ENCODE data around the gene LBX1. TPM values are rescaled to one million over a fixed set of nuclear protein-coding genes. Genes with fewer than 3 reads are reported as not detected.

The LBX1 gene
- total and polyA plus RNA-seq, 2 of the 4 experiments (the other 2 are of a cell fraction) = not detected

- Histone ChIP-seq H2BK15ac (ENCODE audit: low read depth, low read length) (no peak overlapping the region), H2AFZ (replicated peaks; ENCODE audit: low read length, poor library complexity) (no peak overlapping the region), H3K4me3 (ENCODE audit: insufficient read depth, low read depth, low read length) (no peak overlapping the region), H3K18ac (ENCODE audit: low read depth, low read length) (no peak overlapping the region), H3K9me1 (ENCODE audit: insufficient read depth, low read length) (peaks cover 15% of the 10 kb centered on the region), H3K79me1 (ENCODE audit: low read depth in 1 of 2, low read length in 2 of 2) (no peaks in the 10 kb centered on the region), H3K36me3 (ENCODE audit: control insufficient read depth, insufficient read depth, low read length) (no peaks in the 10 kb centered on the region), H3K27me3 (ENCODE audit: control insufficient read depth, insufficient read depth, low read length) (peaks cover 34% of the 10 kb centered on the region), H3K9me3 (ENCODE audit: control insufficient read depth, insufficient read depth, low read length) (no peaks in the 10 kb centered on the region), H2AK9ac (replicated peaks; ENCODE audit: low read depth, low read length, poor library complexity) (no peak overlapping the region), H4K8ac (ENCODE audit: low read depth in 2 of 2, low read length in 2 of 2) (no peak overlapping the region), H2AK5ac (ENCODE audit: low read depth, low read length) (no peak overlapping the region), H3K4me2 (ENCODE audit: low read depth, low read length) (no peak overlapping the region), H2BK5ac (ENCODE audit: low read depth, low read length, poor library complexity, severe bottlenecking) (no peak overlapping the region), H2BK120ac (ENCODE audit: low read depth, low read length) (no peak overlapping the region), H3K9ac (ENCODE audit: low read depth, low read length) (no peak overlapping the region), H4K5ac (ENCODE audit: low read depth, low read length) (no peak overlapping the region), H2BK20ac (ENCODE audit: low read depth, low read length) (no peak overlapping the region), H3K27ac (ENCODE audit: insufficient read depth, low read length) (no peak overlapping the region), H3K56ac (ENCODE audit: extremely low read depth, insufficient read depth, low read length) (no peak overlapping the region), H3K4ac (ENCODE audit: low read depth, low read length) (no peak overlapping the region), H3K14ac (replicated peaks; ENCODE audit: low read depth, low read length) (no peak overlapping the region), H4K20me1 (ENCODE audit: insufficient read depth, low read length) (no peaks in the 10 kb centered on the region), H4K91ac (ENCODE audit: insufficient read depth, low read depth, low read length) (no peak overlapping the region), H3K4me1 (ENCODE audit: control insufficient read depth, insufficient read depth, low read length) (peaks cover 2% of the 10 kb centered on the region; the same call in 1 of the 2 replicates), H3K23ac (ENCODE audit: low read depth, low read length) (no peak overlapping the region)
- POLR2A ChIA-PET (ENCODE audit: unreplicated experiment) = no interaction called here
- WGBS, 2 experiments (ENCODE audit: extremely low coverage in 2 of 2, insufficient read length in 1 of 2) = 60% methylated on average over 1 of the region's 2 CpGs; no CpG with 5 or more reads in 1 of the 2 experiments
- no TSS peak for BruUV-seq (replicated peaks)
- ATAC-seq (ENCODE audit: low read depth) (no peak), DNase-seq (no peak)
- intact Hi-C loops (cut with micrococcal nuclease) = no loop called here
- in situ Hi-C loops (cut with MboI; ENCODE audit: low sequenced_read_pairs) = no loop called here
- dilution Hi-C loops (cut with HindIII; ENCODE audit: low sequenced_read_pairs, unreplicated experiment) = no loop called here
- CTCF ChIA-PET = no interaction called here
- TF ChIP-seq RFX5 (IDR thresholded peaks at IDR 0.05; ENCODE audit: low read depth, low read length) (no peak), CEBPB (IDR thresholded peaks at IDR 0.05; ENCODE audit: low read depth, low read length) (no peak), ELK1 (IDR thresholded peaks at IDR 0.05; ENCODE audit: borderline replicate concordance, low read depth, low read length) (no peak), RAD21 (IDR thresholded peaks at IDR 0.05; ENCODE audit: low read length) (no peak), MXI1 (IDR thresholded peaks at IDR 0.05; ENCODE audit: borderline replicate concordance, low read depth, low read length) (no peak), SMC3 (IDR thresholded peaks at IDR 0.05; ENCODE audit: low read depth, low read length) (no peak), BHLHE40 (IDR thresholded peaks at IDR 0.05; ENCODE audit: low read depth, low read length) (no peak), RCOR1 (IDR thresholded peaks at IDR 0.05; ENCODE audit: insufficient replicate concordance, low read length) (no peak), CHD1 (IDR thresholded peaks at IDR 0.05; ENCODE audit: low read depth, low read length) (no peak), USF2 (IDR thresholded peaks at IDR 0.05; ENCODE audit: low read depth, low read length) (no peak), NFE2L2 (IDR thresholded peaks at IDR 0.05; ENCODE audit: low read depth, low read length) (no peak), POLR2A (IDR thresholded peaks at IDR 0.05; ENCODE audit: low read depth, low read length) (no peak), MAFK (IDR thresholded peaks at IDR 0.05; ENCODE audit: low read depth, low read length) (no peak), FOS (IDR thresholded peaks at IDR 0.05; ENCODE audit: low read depth, low read length) (no peak), CTCF (conservative IDR thresholded peaks at IDR 0.05; ENCODE audit: low read depth, low read length) (no peak), MAZ (IDR thresholded peaks at IDR 0.05; ENCODE audit: borderline replicate concordance, low read depth, low read length) (no peak)
These were observed 17.4 kb upstream of the LBX1 start for GRCh38 chr10:101246639-101247038.

All from IMR-90 (cell line).